Coronary artery (tissue), 2 donors: ENCODE measurements around the gene CERS6.

Source experiments
- DNase-seq: peaks from one replicate; pipeline ENCODE4 v3.0.0-alpha.2; 2017; ENCODE audit warnings: low spot score
- H3K27ac ChIP-seq, 2 donors: fragments of 200-600 bp; sonication (generic); one replicate each; pipeline ENCODE4 v1.5.1; 2016 to 2019
- H3K4me3 ChIP-seq: fragments of 200-600 bp; sonication (generic); 2 replicates; pipeline ENCODE4 v1.5.1; 2016; ENCODE audit warnings: mild to moderate bottlenecking, moderate library complexity
- CTCF ChIP-seq: fragments of 200-600 bp; sonication (generic); IDR thresholded peaks from one replicate; pipeline ENCODE4 v1.5.1; 2019; ENCODE audit warnings: antibody characterized with exemption

CERS6 gene

GRCh38 chr2:168577885-168578284 lies 121.8 kb downstream of the CERS6 start:
- TF ChIP-seq CTCF, result no peak
- Histone ChIP-seq H3K4me3 (no peak overlapping the region), H3K27ac (no peak overlapping the region)
- no peak for DNase-seq

GRCh38 chr2:168583064-168583709 lies 127.1 kb downstream of the CERS6 start:
- H3K4me3 ChIP-seq, result no peak overlapping the region
- TF ChIP-seq CTCF, result no peak
- DNase-seq, result no peak
- H3K27ac ChIP-seq, result no peak overlapping the region

GRCh38 chr2:168583710-168584521 lies 127.8 kb downstream of the CERS6 start:
- Histone ChIP-seq H3K4me3 (no peak overlapping the region), H3K27ac (no peak overlapping the region)
- TF ChIP-seq CTCF, result no peak
- no peak for DNase-seq

- no peak for TF ChIP-seq CTCF
- DNase-seq, result no peak
- no peak overlapping the region for H3K4me3 ChIP-seq
- H3K27ac ChIP-seq, result no peak overlapping the region
These were observed 128.8 kb downstream of the CERS6 start for GRCh38 chr2:168584911-168585310.

GRCh38 chr2:168585700-168586099 lies 129.6 kb downstream of the CERS6 start:
- no peak for DNase-seq
- H3K4me3 ChIP-seq, result no peak overlapping the region
- no peak for TF ChIP-seq CTCF
- no peak overlapping the region for H3K27ac ChIP-seq

- Histone ChIP-seq H3K4me3 (no peak overlapping the region), H3K27ac (no peak overlapping the region)
- TF ChIP-seq CTCF, result no peak
- DNase-seq, result no peak
These were observed 131.2 kb downstream of the CERS6 start for GRCh38 chr2:168587307-168587706.
